Transverse colon (tissue), 4 donors: ENCODE measurements around the gene ZBTB43. TPM values are rescaled to one million over a fixed set of nuclear protein-coding genes. Genes with fewer than 3 reads are reported as not detected.

Experiments
- DNase-seq: peaks from one replicate; pipeline ENCODE4 v3.0.0-alpha.2; 2019
- H3K27ac ChIP-seq, 4 donors: fragments of 200-600 bp; sonication (generic); 2 replicates each; pipeline ENCODE4 v1.5.1; 2016 to 2018; ENCODE audit warnings: inconsistent platforms in 4 of 4
- H3K27me3 ChIP-seq: fragments of 200-600 bp; sonication (generic); 2 replicates; pipeline ENCODE4 v1.5.1; 2017; ENCODE audit warnings: inconsistent platforms
- H3K36me3 ChIP-seq, 4 donors: fragments of 200-600 bp; sonication (generic); 2 replicates each; pipeline ENCODE4 v1.5.1; 2017 to 2019; ENCODE audit warnings: inconsistent platforms in 4 of 4
- H3K4me1 ChIP-seq, 4 donors: fragments of 200-600 bp; sonication (generic); 2 replicates each; pipeline ENCODE4 v1.5.1; 2017 to 2020; ENCODE audit warnings: inconsistent platforms in 4 of 4
- H3K4me3 ChIP-seq, 4 donors: fragments of 200-600 bp; sonication (generic); 1 replicate in 1 of 4; 2 replicates in 3 of 4; pipeline versions ENCODE4 v1.5.1 to v1.6.1; 2017 to 2019; ENCODE audit warnings: inconsistent platforms in 4 of 4
- H3K9me3 ChIP-seq, 2 donors: fragments of 200-600 bp; sonication (generic); 2 replicates each; pipeline ENCODE4 v1.5.1; 2017 to 2019; ENCODE audit warnings: inconsistent platforms in 2 of 2
- EP300 ChIP-seq: sonication (generic); formaldehyde crosslinking; IDR thresholded peaks from one replicate; pipeline ENCODE4 v1.6.1; 2017; ENCODE audit warnings: antibody characterized with exemption, low read depth
- POLR2A ChIP-seq: fragments of 450-650 bp; IDR thresholded peaks from one replicate; pipeline ENCODE4 v1.6.1; 2016; ENCODE audit warnings: antibody characterized with exemption, mild to moderate bottlenecking, moderate library complexity
- POLR2AphosphoS5 ChIP-seq, 3 donors: sonication (generic); formaldehyde crosslinking; IDR thresholded peaks; one replicate each; pipeline ENCODE4 v1.6.1; 2016; ENCODE audit warnings: antibody characterized with exemption in 3 of 3
- whole genome bisulfite sequencing, 2 donors: methylation state at CpG; one replicate each; pipeline ENCODE4 v1.1.5; 2018; ENCODE audit warnings: low coverage in 1 of 2; 5-methylcytosine and 5-hydroxymethylcytosine counted together
- in situ Hi-C, 4 donors: fragments of 200-750 bp; cut with MboI; loops; one replicate each; pipeline versions ENCODE4 v1.15.0 to v1.15.1; 2017; ENCODE audit warnings: low sequenced_read_pairs in 3 of 4, low pct_ligation_motif_present in 1 of 4, low pct_unique_long_range_greater_than_20kb in 1 of 4
- intact Hi-C: fragments of 100-400 bp; cut with DNase I; formaldehyde crosslinking; loops from one replicate; pipeline ENCODE4 v1.15.1; 2023; ENCODE audit warnings: low total_unique reads
- total RNA-seq, 4 donors: library from RNA; depleted of rRNA; stranded (reverse); fragments of >200 nt; gene quantifications; one replicate each; pipeline ENCODE4 v1.1.0, GENCODE V29; 2016
- TF ChIP-seq, protein P1 (sequence below), 5 experiments: fragments of 200-600 bp in 3 of 5; fragments of 450-650 bp in 2 of 5; sonication (generic) in 3 of 5; IDR thresholded peaks; 1 replicate in 2 of 5; 2 replicates in 3 of 5; pipeline ENCODE4 v1.5.1; 2016 to 2017; ENCODE audit warnings: antibody characterized with exemption in 5 of 5, inconsistent platforms in 3 of 5, mild to moderate bottlenecking in 2 of 5, moderate library complexity in 1 of 5

Gene ZBTB43
- total RNA-seq, 4 donors from 2014 or later, result 5.0 to 19.5 (median 16.6) TPM

DNA sequence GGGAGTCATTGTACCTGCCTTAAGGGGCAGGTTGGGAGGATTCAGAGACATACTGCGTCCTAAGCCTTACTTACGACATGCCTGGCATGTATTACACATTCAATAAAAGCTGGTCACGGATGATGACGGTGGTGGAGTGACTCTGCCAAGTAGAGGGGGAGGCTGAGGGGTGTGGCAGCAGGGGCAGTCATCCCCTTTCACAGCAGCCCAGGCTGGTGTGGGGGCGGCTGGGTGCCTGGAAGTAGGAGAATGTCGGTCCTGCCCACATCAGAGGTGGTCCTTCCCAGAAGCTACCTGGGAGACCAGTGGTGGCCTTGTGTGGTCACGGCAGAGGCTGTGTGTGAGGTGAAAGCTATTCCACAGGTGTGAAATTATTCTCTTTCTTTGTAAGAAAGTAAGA, 64.5 kb downstream of the ZBTB43 start:
- Histone ChIP-seq H3K4me3 (no peak overlapping the region), H3K27ac (no peak overlapping the region), H3K9me3 (no peaks in the 10 kb centered on the region), H3K4me1 (no peaks in the 10 kb centered on the region), H3K27me3 (no peaks in the 10 kb centered on the region), H3K36me3 (no peaks in the 10 kb centered on the region)
- WGBS, 2 donors, result 80 to 85% methylated on average over 3 to 7 of the region's 7 CpGs
- TF ChIP-seq, protein P1, sequence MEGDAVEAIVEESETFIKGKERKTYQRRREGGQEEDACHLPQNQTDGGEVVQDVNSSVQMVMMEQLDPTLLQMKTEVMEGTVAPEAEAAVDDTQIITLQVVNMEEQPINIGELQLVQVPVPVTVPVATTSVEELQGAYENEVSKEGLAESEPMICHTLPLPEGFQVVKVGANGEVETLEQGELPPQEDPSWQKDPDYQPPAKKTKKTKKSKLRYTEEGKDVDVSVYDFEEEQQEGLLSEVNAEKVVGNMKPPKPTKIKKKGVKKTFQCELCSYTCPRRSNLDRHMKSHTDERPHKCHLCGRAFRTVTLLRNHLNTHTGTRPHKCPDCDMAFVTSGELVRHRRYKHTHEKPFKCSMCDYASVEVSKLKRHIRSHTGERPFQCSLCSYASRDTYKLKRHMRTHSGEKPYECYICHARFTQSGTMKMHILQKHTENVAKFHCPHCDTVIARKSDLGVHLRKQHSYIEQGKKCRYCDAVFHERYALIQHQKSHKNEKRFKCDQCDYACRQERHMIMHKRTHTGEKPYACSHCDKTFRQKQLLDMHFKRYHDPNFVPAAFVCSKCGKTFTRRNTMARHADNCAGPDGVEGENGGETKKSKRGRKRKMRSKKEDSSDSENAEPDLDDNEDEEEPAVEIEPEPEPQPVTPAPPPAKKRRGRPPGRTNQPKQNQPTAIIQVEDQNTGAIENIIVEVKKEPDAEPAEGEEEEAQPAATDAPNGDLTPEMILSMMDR (IDR thresholded peaks at IDR 0.05), result no peak
- no peak for TF ChIP-seq POLR2A
- TF ChIP-seq POLR2AphosphoS5 (IDR thresholded peaks at IDR 0.05), result no peak
- no peak for TF ChIP-seq EP300
- no peak for DNase-seq
- in situ Hi-C loops (no loop called here), intact Hi-C loops (no loop called here)

DNA sequence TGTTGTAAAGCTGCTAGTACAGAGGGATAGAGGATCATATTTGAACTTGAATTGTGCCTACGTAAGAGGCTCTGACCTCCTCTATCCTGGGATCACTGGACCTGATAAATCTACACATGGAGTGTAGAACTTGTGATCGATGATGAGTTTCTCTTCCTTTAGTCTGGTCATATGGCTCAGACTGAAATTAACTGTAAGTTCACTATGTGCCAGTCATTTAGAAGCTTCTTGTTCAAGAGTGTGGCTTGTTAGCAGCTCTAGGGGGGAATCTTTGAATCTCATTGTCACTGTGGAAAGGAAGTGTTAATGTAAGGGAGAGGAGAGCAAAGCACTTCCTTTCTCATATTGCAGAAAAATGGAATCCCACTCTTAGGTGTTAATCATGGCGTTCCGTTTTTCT, 67.7 kb downstream of the ZBTB43 start:
- no peak for DNase-seq
- intact Hi-C loops (no loop called here), in situ Hi-C loops (no loop called here)
- Histone ChIP-seq H3K9me3 (no peaks in the 10 kb centered on the region), H3K27ac (no peak overlapping the region), H3K27me3 (no peaks in the 10 kb centered on the region), H3K4me1 (no peaks in the 10 kb centered on the region), H3K4me3 (no peak overlapping the region), H3K36me3 (no peaks in the 10 kb centered on the region)
- 80 to 82% methylated on average over 3 to 4 of the region's 4 CpGs for WGBS, 2 donors
- TF ChIP-seq EP300 (no peak), POLR2A (no peak), POLR2AphosphoS5 (IDR thresholded peaks at IDR 0.05) (no peak)

DNA sequence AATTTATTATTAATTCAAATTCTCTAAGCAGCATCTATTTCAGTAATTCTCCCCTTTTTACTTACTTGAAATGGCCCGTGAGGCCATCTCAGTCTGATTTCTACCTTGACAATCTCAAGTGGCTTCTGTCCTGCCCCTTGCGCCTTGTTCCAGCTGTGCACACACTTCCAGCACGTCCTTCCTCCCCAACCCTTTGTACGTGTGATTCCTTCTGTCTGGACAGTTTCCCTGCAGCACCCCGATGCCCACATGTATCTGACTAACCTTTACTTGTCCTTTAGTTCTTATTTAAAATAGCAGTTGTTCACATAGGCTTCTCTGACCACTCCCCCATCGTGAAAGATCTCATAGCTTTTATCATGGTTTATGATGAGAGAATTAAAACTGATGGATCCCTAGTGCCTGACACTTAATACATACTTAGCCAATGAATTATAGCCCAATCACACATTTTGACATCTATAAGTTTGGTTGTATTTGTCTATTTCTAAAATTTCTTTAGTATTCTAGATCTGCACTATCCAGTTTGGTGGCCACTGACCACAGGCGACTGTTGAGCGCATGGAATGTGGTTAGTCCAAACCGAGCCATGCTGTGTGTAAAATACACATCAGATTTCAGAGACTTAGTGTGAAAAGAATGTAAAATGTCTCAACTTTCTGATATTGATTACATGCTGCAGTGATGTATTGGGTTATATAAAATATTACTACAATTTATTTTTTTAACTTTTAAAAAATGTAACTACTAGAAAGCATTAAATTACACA, 69.9 kb downstream of the ZBTB43 start:
- 79 to 86% methylated on average over 9 of the region's 9 CpGs for WGBS, 2 donors
- in situ Hi-C loops, result no loop called here
- Histone ChIP-seq H3K36me3 (peaks cover 0 to 4% (median 0%) of the 10 kb centered on the region in 4 donors), H3K4me1 (no peaks in the 10 kb centered on the region), H3K27me3 (no peaks in the 10 kb centered on the region), H3K9me3 (no peaks in the 10 kb centered on the region), H3K27ac (no peak overlapping the region), H3K4me3 (no peak overlapping the region)
- DNase-seq, result no peak
- TF ChIP-seq POLR2A, result no peak
- intact Hi-C loops, result no loop called here

DNA sequence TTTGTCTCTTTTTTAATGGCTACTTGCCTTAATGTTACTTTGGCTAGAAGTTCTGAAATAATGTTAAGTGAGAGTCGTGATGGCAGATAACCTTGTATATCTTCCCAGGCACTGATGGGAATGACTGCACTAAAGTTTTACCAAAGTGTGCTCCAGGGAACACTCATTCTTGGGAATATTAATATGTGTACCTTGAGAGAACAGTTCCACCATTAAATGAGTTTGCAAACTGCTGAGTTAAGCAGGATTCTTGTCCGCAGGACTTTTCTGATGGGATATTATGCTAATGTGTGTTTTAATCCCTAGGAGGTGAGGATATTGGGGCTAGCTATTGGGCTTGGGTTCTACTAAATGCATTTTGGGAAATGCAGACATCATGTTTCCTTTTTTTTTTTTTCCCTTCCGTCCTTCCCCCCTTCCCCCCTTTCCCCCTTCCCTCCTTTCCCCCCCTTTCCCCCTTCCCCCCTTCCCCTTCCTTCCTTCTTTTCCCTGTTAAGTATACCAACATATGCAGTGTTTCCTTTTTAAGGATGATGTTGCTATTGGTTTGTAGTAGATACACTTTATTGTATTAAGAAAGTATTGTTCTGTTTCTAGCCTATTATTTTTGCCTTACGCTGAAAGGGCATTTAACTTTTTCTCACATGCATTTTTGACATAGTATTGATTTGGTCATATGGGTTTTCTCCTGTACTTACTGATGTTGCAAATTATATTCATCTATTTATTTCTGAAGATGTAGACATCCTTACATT, 71.1 kb downstream of the ZBTB43 start:
- no peak for DNase-seq
- intact Hi-C loops, result no loop called here
- WGBS, 2 donors, result 67 to 90% methylated on average over 3 to 4 of the region's 4 CpGs
- Histone ChIP-seq H3K4me1 (no peaks in the 10 kb centered on the region), H3K36me3 (peaks cover 0 to 11% (median 2%) of the 10 kb centered on the region in 4 donors), H3K4me3 (no peak overlapping the region), H3K9me3 (no peaks in the 10 kb centered on the region), H3K27me3 (no peaks in the 10 kb centered on the region), H3K27ac (no peak overlapping the region)
- in situ Hi-C loops, result no loop called here
- TF ChIP-seq, protein P1 (IDR thresholded peaks at IDR 0.05), result no peak

DNA sequence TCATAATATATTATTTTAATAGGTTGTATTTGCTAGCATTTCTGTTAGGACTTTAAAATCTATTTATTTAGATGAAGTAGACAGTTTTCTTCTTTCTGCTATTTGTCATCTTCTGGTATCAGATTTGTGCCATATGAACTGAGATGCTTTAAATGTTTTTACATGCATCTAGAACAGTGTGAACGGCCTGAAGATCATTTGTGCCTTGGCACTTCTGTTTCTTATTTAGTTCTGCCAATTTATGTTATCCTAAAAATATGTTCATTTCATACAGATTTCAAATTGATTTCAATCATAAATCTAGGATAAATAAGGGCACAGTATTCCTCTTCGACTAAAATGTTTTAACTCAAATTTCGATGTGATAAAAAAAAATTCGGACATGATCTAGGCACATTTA, 71.7 kb downstream of the ZBTB43 start:
- Histone ChIP-seq H3K27me3 (no peaks in the 10 kb centered on the region), H3K4me3 (no peak overlapping the region), H3K4me1 (no peaks in the 10 kb centered on the region), H3K9me3 (no peaks in the 10 kb centered on the region), H3K36me3 (peaks cover 0 to 11% (median 2%) of the 10 kb centered on the region in 4 donors), H3K27ac (no peak overlapping the region)
- no peak for DNase-seq
- no peak for TF ChIP-seq POLR2A
- no peak for TF ChIP-seq EP300
- no peak for TF ChIP-seq POLR2AphosphoS5 (IDR thresholded peaks at IDR 0.05)
- 84 to 95% methylated on average over 4 of the region's 4 CpGs for whole genome bisulfite sequencing, 2 donors
- in situ Hi-C loops (no loop called here), intact Hi-C loops (no loop called here)
